Activated T-helper 1 cell treated with anti-CD3 and anti-CD28 coated beads, Interleukin-2, amount 50 U/mL, for 16 hours (primary cell): ENCODE data around the gene UBE2O.

Source experiments
- DNase-seq, 2 donors: peaks; one replicate each; pipeline ENCODE4 v3.0.0-alpha.2; 2020; ENCODE audit warnings: low read depth in 1 of 2, low spot score in 1 of 2

The UBE2O gene

GRCh38 chr17:76485569-76485968 lies 32.6 kb upstream of the UBE2O start:
- DNase-seq, result no peak

- DNase-seq, result no peak
Observed at GRCh38 chr17:76484228-76484725, 31.3 kb upstream of the UBE2O start.

- no peak for DNase-seq
Observed at GRCh38 chr17:76481071-76481655, 28.2 kb upstream of the UBE2O start.

- no peak for DNase-seq
Observed at GRCh38 chr17:76480632-76481031, 27.7 kb upstream of the UBE2O start.

GRCh38 chr17:76479515-76480060 lies 26.6 kb upstream of the UBE2O start:
- DNase-seq, result no peak

GRCh38 chr17:76478730-76479514 lies 26.0 kb upstream of the UBE2O start:
- no peak for DNase-seq

GRCh38 chr17:76478097-76478496 lies 25.1 kb upstream of the UBE2O start:
- DNase-seq, result no peak

GRCh38 chr17:76477576-76477975 lies 24.6 kb upstream of the UBE2O start:
- DNase-seq, result no peak

- DNase-seq, result no peak
Observed at GRCh38 chr17:76476736-76477135, 23.8 kb upstream of the UBE2O start.

- DNase-seq, result no peak
Observed at GRCh38 chr17:76475302-76475701, 22.4 kb upstream of the UBE2O start.

GRCh38 chr17:76474894-76475293 lies 21.9 kb upstream of the UBE2O start:
- DNase-seq, result no peak

GRCh38 chr17:76474238-76474637 lies 21.3 kb upstream of the UBE2O start:
- no peak for DNase-seq

GRCh38 chr17:76473541-76473985 lies 20.6 kb upstream of the UBE2O start:
- DNase-seq, result no peak

- DNase-seq, result no peak
Observed at GRCh38 chr17:76472726-76473125, 19.8 kb upstream of the UBE2O start.

GRCh38 chr17:76472258-76472645 lies 19.3 kb upstream of the UBE2O start:
- no peak for DNase-seq

- no peak for DNase-seq
Observed at GRCh38 chr17:76471498-76472257, 18.7 kb upstream of the UBE2O start.

- no peak for DNase-seq
Observed at GRCh38 chr17:76469991-76470739, 17.2 kb upstream of the UBE2O start.

GRCh38 chr17:76469076-76469990 lies 16.4 kb upstream of the UBE2O start:
- no peak for DNase-seq

GRCh38 chr17:76468634-76469010 lies 15.7 kb upstream of the UBE2O start:
- no peak for DNase-seq
